H1 (cell line): Measurements from ENCODE around the gene CAMK2B. TPM values are rescaled to one million over a fixed set of nuclear protein-coding genes. Genes with fewer than 3 reads are reported as not detected.

Source experiments
- SRF ChIP-seq: IDR thresholded peaks from 2 replicates; pipeline ENCODE4 v1.6.1; 2011; ENCODE audit warnings: mild to moderate bottlenecking, low read depth, low read length, moderate library complexity
- polyA plus RNA-seq, 7 experiments: library from polyadenylated mRNA; depleted of rRNA in 3 of 7; stranded (reverse) in 5 of 7; unstranded in 2 of 7; fragments of >200 nt in 5 of 7; fragments of 200-250 nt in 2 of 7; gene quantifications; 1 replicate in 5 of 7; 2 replicates in 1 of 7; 4 replicates in 1 of 7; pipeline versions ENCODE4 v1.2.1 to v1.2.3, GENCODE V29; 2011 to 2013; ENCODE audit warnings: missing spikeins in 2 of 7, mixed read lengths in 2 of 7
- total RNA-seq: library from RNA; stranded (reverse); fragmentation: NEBNext Ultra II Directional; extraction: Animal tissue kit (Norgen Biotek cat#: 25700); gene quantifications from 2 replicates; pipeline ENCODE4 v1.2.1, GENCODE V29; 2021
- TF ChIP-seq, protein P1 (sequence below): fragments of 300-600 bp; sonication (generic); IDR thresholded peaks from 2 replicates; pipeline ENCODE4 v1.7.1; 2012; ENCODE audit warnings: low read length, moderate library complexity, mild to moderate bottlenecking, inconsistent platforms; ENCODE audit not compliant: insufficient replicate concordance

CAMK2B gene
- total and polyA plus RNA-seq, 2 of the 8 experiments (the other 6 are each of a cell fraction or from before 2014, with no cell fraction given) = 0.05 to 0.15 TPM

DNA sequence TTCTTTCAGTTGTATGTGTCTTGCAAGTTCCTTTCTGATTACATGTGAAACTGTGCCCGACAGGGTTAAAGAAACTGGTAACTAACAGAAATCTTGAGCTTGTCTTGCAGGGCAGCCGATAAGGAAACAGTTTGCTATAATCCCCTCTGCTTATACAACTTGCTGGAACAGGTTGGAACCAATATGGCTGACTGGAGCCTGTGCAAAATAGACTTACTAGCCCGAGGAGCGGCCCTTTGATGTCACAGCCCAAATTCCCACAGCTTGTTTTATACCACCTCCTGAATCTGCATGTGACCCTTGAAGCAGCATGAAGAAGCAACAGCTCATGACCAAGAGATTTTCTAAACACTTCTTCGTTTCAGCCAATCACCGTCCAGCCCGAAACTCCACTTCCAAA lies 127.9 kb downstream of the CAMK2B start (continued):
- TF ChIP-seq, protein P1, sequence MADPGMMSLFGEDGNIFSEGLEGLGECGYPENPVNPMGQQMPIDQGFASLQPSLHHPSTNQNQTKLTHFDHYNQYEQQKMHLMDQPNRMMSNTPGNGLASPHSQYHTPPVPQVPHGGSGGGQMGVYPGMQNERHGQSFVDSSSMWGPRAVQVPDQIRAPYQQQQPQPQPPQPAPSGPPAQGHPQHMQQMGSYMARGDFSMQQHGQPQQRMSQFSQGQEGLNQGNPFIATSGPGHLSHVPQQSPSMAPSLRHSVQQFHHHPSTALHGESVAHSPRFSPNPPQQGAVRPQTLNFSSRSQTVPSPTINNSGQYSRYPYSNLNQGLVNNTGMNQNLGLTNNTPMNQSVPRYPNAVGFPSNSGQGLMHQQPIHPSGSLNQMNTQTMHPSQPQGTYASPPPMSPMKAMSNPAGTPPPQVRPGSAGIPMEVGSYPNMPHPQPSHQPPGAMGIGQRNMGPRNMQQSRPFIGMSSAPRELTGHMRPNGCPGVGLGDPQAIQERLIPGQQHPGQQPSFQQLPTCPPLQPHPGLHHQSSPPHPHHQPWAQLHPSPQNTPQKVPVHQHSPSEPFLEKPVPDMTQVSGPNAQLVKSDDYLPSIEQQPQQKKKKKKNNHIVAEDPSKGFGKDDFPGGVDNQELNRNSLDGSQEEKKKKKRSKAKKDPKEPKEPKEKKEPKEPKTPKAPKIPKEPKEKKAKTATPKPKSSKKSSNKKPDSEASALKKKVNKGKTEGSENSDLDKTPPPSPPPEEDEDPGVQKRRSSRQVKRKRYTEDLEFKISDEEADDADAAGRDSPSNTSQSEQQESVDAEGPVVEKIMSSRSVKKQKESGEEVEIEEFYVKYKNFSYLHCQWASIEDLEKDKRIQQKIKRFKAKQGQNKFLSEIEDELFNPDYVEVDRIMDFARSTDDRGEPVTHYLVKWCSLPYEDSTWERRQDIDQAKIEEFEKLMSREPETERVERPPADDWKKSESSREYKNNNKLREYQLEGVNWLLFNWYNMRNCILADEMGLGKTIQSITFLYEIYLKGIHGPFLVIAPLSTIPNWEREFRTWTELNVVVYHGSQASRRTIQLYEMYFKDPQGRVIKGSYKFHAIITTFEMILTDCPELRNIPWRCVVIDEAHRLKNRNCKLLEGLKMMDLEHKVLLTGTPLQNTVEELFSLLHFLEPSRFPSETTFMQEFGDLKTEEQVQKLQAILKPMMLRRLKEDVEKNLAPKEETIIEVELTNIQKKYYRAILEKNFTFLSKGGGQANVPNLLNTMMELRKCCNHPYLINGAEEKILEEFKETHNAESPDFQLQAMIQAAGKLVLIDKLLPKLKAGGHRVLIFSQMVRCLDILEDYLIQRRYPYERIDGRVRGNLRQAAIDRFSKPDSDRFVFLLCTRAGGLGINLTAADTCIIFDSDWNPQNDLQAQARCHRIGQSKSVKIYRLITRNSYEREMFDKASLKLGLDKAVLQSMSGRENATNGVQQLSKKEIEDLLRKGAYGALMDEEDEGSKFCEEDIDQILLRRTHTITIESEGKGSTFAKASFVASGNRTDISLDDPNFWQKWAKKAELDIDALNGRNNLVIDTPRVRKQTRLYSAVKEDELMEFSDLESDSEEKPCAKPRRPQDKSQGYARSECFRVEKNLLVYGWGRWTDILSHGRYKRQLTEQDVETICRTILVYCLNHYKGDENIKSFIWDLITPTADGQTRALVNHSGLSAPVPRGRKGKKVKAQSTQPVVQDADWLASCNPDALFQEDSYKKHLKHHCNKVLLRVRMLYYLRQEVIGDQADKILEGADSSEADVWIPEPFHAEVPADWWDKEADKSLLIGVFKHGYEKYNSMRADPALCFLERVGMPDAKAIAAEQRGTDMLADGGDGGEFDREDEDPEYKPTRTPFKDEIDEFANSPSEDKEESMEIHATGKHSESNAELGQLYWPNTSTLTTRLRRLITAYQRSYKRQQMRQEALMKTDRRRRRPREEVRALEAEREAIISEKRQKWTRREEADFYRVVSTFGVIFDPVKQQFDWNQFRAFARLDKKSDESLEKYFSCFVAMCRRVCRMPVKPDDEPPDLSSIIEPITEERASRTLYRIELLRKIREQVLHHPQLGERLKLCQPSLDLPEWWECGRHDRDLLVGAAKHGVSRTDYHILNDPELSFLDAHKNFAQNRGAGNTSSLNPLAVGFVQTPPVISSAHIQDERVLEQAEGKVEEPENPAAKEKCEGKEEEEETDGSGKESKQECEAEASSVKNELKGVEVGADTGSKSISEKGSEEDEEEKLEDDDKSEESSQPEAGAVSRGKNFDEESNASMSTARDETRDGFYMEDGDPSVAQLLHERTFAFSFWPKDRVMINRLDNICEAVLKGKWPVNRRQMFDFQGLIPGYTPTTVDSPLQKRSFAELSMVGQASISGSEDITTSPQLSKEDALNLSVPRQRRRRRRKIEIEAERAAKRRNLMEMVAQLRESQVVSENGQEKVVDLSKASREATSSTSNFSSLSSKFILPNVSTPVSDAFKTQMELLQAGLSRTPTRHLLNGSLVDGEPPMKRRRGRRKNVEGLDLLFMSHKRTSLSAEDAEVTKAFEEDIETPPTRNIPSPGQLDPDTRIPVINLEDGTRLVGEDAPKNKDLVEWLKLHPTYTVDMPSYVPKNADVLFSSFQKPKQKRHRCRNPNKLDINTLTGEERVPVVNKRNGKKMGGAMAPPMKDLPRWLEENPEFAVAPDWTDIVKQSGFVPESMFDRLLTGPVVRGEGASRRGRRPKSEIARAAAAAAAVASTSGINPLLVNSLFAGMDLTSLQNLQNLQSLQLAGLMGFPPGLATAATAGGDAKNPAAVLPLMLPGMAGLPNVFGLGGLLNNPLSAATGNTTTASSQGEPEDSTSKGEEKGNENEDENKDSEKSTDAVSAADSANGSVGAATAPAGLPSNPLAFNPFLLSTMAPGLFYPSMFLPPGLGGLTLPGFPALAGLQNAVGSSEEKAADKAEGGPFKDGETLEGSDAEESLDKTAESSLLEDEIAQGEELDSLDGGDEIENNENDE = no peak
- TF ChIP-seq SRF = no peak
